Measurements from ENCODE around the gene TIPIN.
A peak's percentile ranks its signal among the peaks of the same experiment; 100 is the strongest.
"Not testable (repeated sequence)": the region's sequence is repeated elsewhere in the genome, so short reads cannot be mapped to it uniquely, and the experiment has no call there.

Gene TIPIN

GRCh38 chr15:66304425-66304824, 52.1 kb downstream of the TIPIN start:
- H3K4me3 ChIP-seq (ENCODE audit: low read depth, low read length), result not testable (repeated sequence)

- H3K4me3 ChIP-seq (ENCODE audit: low read depth, low read length), result no peak overlapping the region
Observed at GRCh38 chr15:66302489-66303278, 53.8 kb downstream of the TIPIN start.

- no peak overlapping the region for H3K4me3 ChIP-seq (ENCODE audit: low read depth, low read length)
Observed at GRCh38 chr15:66298803-66299251, 57.7 kb downstream of the TIPIN start.

GRCh38 chr15:66296186-66296585, 60.3 kb downstream of the TIPIN start:
- H3K4me3 ChIP-seq (ENCODE audit: low read depth, low read length), result no peak overlapping the region

- H3K4me3 ChIP-seq (ENCODE audit: low read depth, low read length), result no peak overlapping the region
Observed at GRCh38 chr15:66294932-66295235, 61.6 kb downstream of the TIPIN start.

GRCh38 chr15:66294157-66294931, 62.1 kb downstream of the TIPIN start:
- peak overlapping the region; percentile 58 for H3K4me3 ChIP-seq (ENCODE audit: low read depth, low read length)

GRCh38 chr15:66293419-66294156, 62.9 kb downstream of the TIPIN start, which contains the start of gene DIS3L:
Gene DIS3L (plus strand): TSS chr15:66293568. CDS start chr15:66293597, 29 bp downstream.
- peak within 1 kb of the TSS; percentile 58 for H3K4me3 ChIP-seq (ENCODE audit: low read depth, low read length)

GRCh38 chr15:66292571-66293418, 63.7 kb downstream of the TIPIN start:
- H3K4me3 ChIP-seq (ENCODE audit: low read depth, low read length), result peak overlapping the region; percentile 58

- H3K4me3 ChIP-seq (ENCODE audit: low read depth, low read length), result no peak overlapping the region
Observed at GRCh38 chr15:66291816-66292570, 64.5 kb downstream of the TIPIN start.

GRCh38 chr15:66290518-66290917, 66.0 kb downstream of the TIPIN start:
- no peak overlapping the region for H3K4me3 ChIP-seq (ENCODE audit: low read depth, low read length)

GRCh38 chr15:66290007-66290406, 66.5 kb downstream of the TIPIN start:
- H3K4me3 ChIP-seq (ENCODE audit: low read depth, low read length), result no peak overlapping the region

GRCh38 chr15:66288551-66289185, 67.8 kb downstream of the TIPIN start:
- H3K4me3 ChIP-seq (ENCODE audit: low read depth, low read length), result no peak overlapping the region

GRCh38 chr15:66288093-66288492, 68.4 kb downstream of the TIPIN start:
- no peak overlapping the region for H3K4me3 ChIP-seq (ENCODE audit: low read depth, low read length)

GRCh38 chr15:66287461-66288057, 68.9 kb downstream of the TIPIN start:
- H3K4me3 ChIP-seq (ENCODE audit: low read depth, low read length), result no peak overlapping the region

Measured in iPS-11a (cell line).